GM12878 (cell line): ENCODE data around the gene SHLD3. TPM values are rescaled to one million over a fixed set of nuclear protein-coding genes. Genes with fewer than 3 reads are reported as not detected.

Experiments used
- ESRRA ChIP-seq: IDR thresholded peaks from 2 replicates; pipeline ENCODE4 v1.6.1; 2012; ENCODE audit warnings: mild to moderate bottlenecking, low read length, improper control_type of control experiment
- ETV6 ChIP-seq, 2 experiments: fragments of 450-650 bp in 1 of 2; IDR thresholded peaks in 1 of 2; conservative IDR thresholded peaks in 1 of 2; 2 replicates each; pipeline ENCODE4 v1.6.1; 2014; ENCODE audit warnings: antibody characterized with exemption in 1 of 2, borderline replicate concordance in 1 of 2, low read depth in 1 of 2, mild to moderate bottlenecking in 1 of 2, moderate library complexity in 1 of 2
- FOXM1 ChIP-seq: IDR thresholded peaks from 2 replicates; pipeline ENCODE4 v1.6.1; 2012; ENCODE audit warnings: low read depth, mild to moderate bottlenecking, inconsistent platforms, low read length, moderate library complexity
- HCFC1 ChIP-seq: fragments of 150-350 bp; IDR thresholded peaks from 2 replicates; pipeline ENCODE4 v1.6.1; 2014; ENCODE audit warnings: low read length
- HDGF ChIP-seq: fragments of 450-650 bp; IDR thresholded peaks from 2 replicates; pipeline ENCODE4 v1.6.1; 2016; ENCODE audit warnings: antibody characterized with exemption
- IKZF1 ChIP-seq: fragments of 450-650 bp; conservative IDR thresholded peaks from 2 replicates; pipeline ENCODE4 v1.6.1; 2017; ENCODE audit warnings: antibody characterized with exemption, mild to moderate bottlenecking
- MTA2 ChIP-seq: fragments of 450-650 bp; IDR thresholded peaks from 2 replicates; pipeline ENCODE4 v1.6.1; 2016; ENCODE audit warnings: low read depth, mild to moderate bottlenecking, moderate library complexity
- MYC ChIP-seq: IDR thresholded peaks from 2 replicates; pipeline ENCODE4 v1.6.1; 2011; ENCODE audit warnings: mild to moderate bottlenecking, low read length, moderate library complexity, inconsistent platforms; ENCODE audit not compliant: insufficient read depth, insufficient replicate concordance, insufficient read length, severe bottlenecking
- NBN ChIP-seq: fragments of 450-650 bp; IDR thresholded peaks from 2 replicates; pipeline ENCODE4 v1.6.1; 2016
- NR2C1 ChIP-seq: fragments of 450-650 bp; IDR thresholded peaks from 2 replicates; pipeline ENCODE4 v1.6.1; 2017; ENCODE audit warnings: antibody characterized with exemption, mild to moderate bottlenecking, moderate library complexity
- SIN3A ChIP-seq: IDR thresholded peaks from 2 replicates; pipeline ENCODE4 v1.6.1; 2012; ENCODE audit warnings: low read depth, low read length, improper control_type of control experiment
- SMAD1 ChIP-seq: fragments of 450-650 bp; IDR thresholded peaks from 2 replicates; pipeline ENCODE4 v1.6.1; 2018; ENCODE audit warnings: mild to moderate bottlenecking, low read depth; ENCODE audit not compliant: partially characterized antibody
- SMAD5 ChIP-seq: IDR thresholded peaks from 2 replicates; pipeline ENCODE4 v1.6.1; 2016; ENCODE audit warnings: antibody characterized with exemption, low read depth
- SPI1 ChIP-seq: IDR thresholded peaks from 2 replicates; pipeline ENCODE4 v1.6.1; 2011; ENCODE audit warnings: low read depth, mild to moderate bottlenecking, low read length, moderate library complexity, borderline replicate concordance; ENCODE audit not compliant: insufficient read depth
- ZBED1 ChIP-seq: IDR thresholded peaks from 2 replicates; pipeline ENCODE4 v1.6.1; 2016; ENCODE audit warnings: borderline replicate concordance
- ZSCAN29 ChIP-seq: fragments of 450-650 bp; IDR thresholded peaks from 2 replicates; pipeline ENCODE4 v1.6.1; 2017; ENCODE audit warnings: mild to moderate bottlenecking, moderate library complexity
- polyA plus RNA-seq, 11 experiments: library from polyadenylated mRNA; depleted of rRNA in 4 of 11; unstranded in 6 of 11; stranded (reverse) in 5 of 11; fragments of >200 nt; fragmentation: Nextera tagmentation in 4 of 11; fragmentation: Illumina TruSeq in 1 of 11; extraction: Ambion mirVana in 4 of 11; extraction: Trizol in 1 of 11; gene quantifications; 1 replicate in 1 of 11; 2 replicates in 10 of 11; pipeline versions ENCODE4 v1.2.1 to v1.2.3, GENCODE V29; 2011 to 2016; ENCODE audit warnings: inconsistent platforms in 2 of 11, missing spikeins in 2 of 11, low read depth in 1 of 11
- total RNA-seq, 4 experiments: library from RNA; depleted of rRNA in 3 of 4; stranded (reverse); fragments of >200 nt in 3 of 4; fragmentation: Illumina TruSeq in 1 of 4; extraction: Trizol in 1 of 4; gene quantifications; 2 replicates each; pipeline versions ENCODE4 v1.2.1 to v1.2.3, GENCODE V29; 2013 to 2021
- TF ChIP-seq, protein P1 (sequence below): fragments of 450-650 bp; IDR thresholded peaks from 2 replicates; pipeline ENCODE4 v1.6.1; 2017; ENCODE audit warnings: antibody characterized with exemption, mild to moderate bottlenecking, moderate library complexity
- TF ChIP-seq, protein P2 (sequence below): fragments of 450-650 bp; IDR thresholded peaks from 2 replicates; pipeline ENCODE4 v1.6.1; 2018; ENCODE audit warnings: borderline replicate concordance, mild to moderate bottlenecking; ENCODE audit not compliant: partially characterized antibody
- TF ChIP-seq, protein P3 (sequence below): IDR thresholded peaks from 2 replicates; pipeline ENCODE4 v1.6.1; 2012; ENCODE audit warnings: low read length, inconsistent platforms

SHLD3 gene
- total and polyA plus RNA-seq, 10 of the 15 experiments (the other 5 are each of a cell fraction or from before 2014, with no cell fraction given), result 3.1 to 9.2 (median 5.7) TPM

DNA sequence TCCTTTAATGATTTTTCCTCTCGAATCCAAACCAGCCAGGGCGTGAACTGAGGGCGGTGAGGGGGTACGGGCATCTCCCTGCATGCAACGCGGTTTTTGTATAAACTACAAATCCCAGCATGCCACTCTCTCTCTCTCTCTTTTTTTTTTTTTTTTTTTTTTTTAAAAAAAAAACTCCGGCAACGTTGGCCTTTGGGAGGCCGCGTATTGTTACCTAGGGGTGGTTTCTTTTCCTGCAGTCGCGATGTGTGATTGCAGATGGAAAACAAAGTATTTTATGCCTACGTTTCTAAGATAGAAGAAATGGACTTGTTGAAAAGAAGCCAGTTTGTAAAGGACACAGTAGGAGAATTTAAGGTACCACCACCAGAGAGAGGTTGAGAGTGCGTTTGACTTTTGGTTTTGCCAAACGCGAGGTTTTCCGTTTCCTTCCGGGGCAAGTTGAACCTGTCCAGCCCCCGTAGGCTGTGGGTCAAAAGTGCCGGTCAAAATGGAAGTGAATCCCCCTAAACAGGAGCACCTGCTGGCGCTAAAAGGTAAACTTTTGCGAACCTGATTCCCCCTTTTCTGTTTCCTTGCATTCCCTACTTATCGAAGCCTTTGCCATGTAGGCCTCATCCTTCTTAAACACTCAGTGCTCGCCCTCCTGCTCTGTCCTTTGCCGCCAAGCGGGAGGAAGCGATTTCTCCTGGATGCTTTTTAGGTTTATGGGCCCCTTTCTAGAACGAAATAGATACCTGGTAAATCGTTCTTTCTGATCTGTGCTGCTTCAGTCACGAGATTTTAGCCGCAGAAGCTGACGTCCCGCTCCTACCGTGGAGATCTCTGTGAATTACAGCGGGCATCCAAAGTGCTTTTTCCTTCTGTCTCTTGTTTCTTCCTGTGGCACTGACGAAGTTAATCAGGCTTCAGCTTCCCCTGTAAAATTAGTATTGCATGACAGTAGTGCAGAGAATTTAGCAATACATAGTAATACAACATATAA is at the start of gene SHLD3, which contains the start of gene TRAPPC13 (continued):
- TF ChIP-seq SPI1 (no peak), ESRRA (no peak), ZBED1 (no peak), NBN (peak; percentile 83), IKZF1 (peak; percentile 74), SIN3A (peak; percentile 84; the same call in 1 of the 2 replicates), HDGF (0 out of 2 replicates have a peak, but pooled peaks have one; percentile 25), HCFC1 (peak; percentile 63), MTA2 (peak; percentile 91), SMAD5 (0 out of 2 replicates have a peak, but pooled peaks have one; percentile 16), NR2C1 (peak; percentile 99), SMAD1 (peak; percentile 42), FOXM1 (peak; percentile 53; the same call in 1 of the 2 replicates), ZSCAN29 (no peak; the same call in 1 of the 2 replicates), ETV6 (conservative IDR thresholded peaks at IDR 0.05 in 1 of 2, IDR thresholded peaks at IDR 0.05 in 1 of 2; ENCODE audit: borderline replicate concordance in 1 of 2, low read depth in 1 of 2) (peak in 1 of 2 experiments; percentile 65; a peak in 1 of 4 replicates), MYC (no peak)
- TF ChIP-seq, protein P1, sequence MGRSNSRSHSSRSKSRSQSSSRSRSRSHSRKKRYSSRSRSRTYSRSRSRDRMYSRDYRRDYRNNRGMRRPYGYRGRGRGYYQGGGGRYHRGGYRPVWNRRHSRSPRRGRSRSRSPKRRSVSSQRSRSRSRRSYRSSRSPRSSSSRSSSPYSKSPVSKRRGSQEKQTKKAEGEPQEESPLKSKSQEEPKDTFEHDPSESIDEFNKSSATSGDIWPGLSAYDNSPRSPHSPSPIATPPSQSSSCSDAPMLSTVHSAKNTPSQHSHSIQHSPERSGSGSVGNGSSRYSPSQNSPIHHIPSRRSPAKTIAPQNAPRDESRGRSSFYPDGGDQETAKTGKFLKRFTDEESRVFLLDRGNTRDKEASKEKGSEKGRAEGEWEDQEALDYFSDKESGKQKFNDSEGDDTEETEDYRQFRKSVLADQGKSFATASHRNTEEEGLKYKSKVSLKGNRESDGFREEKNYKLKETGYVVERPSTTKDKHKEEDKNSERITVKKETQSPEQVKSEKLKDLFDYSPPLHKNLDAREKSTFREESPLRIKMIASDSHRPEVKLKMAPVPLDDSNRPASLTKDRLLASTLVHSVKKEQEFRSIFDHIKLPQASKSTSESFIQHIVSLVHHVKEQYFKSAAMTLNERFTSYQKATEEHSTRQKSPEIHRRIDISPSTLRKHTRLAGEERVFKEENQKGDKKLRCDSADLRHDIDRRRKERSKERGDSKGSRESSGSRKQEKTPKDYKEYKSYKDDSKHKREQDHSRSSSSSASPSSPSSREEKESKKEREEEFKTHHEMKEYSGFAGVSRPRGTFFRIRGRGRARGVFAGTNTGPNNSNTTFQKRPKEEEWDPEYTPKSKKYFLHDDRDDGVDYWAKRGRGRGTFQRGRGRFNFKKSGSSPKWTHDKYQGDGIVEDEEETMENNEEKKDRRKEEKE, result no peak
- TF ChIP-seq, protein P2, sequence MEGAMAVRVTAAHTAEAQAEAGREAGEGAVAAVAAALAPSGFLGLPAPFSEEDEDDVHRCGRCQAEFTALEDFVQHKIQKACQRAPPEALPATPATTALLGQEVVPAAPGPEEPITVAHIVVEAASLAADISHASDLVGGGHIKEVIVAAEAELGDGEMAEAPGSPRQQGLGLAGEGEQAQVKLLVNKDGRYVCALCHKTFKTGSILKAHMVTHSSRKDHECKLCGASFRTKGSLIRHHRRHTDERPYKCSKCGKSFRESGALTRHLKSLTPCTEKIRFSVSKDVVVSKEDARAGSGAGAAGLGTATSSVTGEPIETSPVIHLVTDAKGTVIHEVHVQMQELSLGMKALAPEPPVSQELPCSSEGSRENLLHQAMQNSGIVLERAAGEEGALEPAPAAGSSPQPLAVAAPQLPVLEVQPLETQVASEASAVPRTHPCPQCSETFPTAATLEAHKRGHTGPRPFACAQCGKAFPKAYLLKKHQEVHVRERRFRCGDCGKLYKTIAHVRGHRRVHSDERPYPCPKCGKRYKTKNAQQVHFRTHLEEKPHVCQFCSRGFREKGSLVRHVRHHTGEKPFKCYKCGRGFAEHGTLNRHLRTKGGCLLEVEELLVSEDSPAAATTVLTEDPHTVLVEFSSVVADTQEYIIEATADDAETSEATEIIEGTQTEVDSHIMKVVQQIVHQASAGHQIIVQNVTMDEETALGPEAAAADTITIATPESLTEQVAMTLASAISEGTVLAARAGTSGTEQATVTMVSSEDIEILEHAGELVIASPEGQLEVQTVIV, result no peak
- TF ChIP-seq, protein P3, sequence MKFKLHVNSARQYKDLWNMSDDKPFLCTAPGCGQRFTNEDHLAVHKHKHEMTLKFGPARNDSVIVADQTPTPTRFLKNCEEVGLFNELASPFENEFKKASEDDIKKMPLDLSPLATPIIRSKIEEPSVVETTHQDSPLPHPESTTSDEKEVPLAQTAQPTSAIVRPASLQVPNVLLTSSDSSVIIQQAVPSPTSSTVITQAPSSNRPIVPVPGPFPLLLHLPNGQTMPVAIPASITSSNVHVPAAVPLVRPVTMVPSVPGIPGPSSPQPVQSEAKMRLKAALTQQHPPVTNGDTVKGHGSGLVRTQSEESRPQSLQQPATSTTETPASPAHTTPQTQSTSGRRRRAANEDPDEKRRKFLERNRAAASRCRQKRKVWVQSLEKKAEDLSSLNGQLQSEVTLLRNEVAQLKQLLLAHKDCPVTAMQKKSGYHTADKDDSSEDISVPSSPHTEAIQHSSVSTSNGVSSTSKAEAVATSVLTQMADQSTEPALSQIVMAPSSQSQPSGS, result no peak
- TF ChIP-seq, all 136 proteins: peak for 51
